HG03039 (cell line): ENCODE measurements around the gene DAB1.

Source experiments
- ATAC-seq: cut with Tn5 transposase; IDR thresholded peaks from one replicate; pipeline ENCODE4 v1.9.1; 2021; ENCODE audit warnings: mild to moderate bottlenecking, moderate library complexity; ENCODE audit not compliant: unreplicated experiment

DAB1 gene

GRCh38 chr1:57418971-57419370 lies 4.9 kb downstream of the DAB1 start:
- no peak for ATAC-seq

DNA sequence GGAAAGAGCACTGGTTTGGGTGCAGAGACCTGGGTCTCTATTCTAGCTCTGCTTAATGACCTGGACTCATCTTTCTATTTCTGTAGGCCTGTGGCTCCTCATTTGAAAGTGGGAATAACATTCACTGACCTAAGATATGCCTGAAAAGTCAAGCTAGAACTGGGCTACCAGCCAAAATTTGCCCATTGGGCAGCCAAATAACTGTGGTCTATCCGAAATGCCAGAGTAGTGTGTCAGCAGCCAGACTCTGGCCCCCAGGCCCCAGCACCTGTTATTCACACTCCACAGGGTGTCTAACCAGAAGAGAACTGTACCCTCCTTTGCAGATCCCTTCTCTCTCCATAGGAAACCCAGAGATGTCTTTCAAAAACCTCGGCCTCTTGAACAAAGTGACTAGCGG lies 12.6 kb downstream of the DAB1 start:
- no peak for ATAC-seq

GRCh38 chr1:57410508-57410907 lies 13.4 kb downstream of the DAB1 start:
- no peak for ATAC-seq

GRCh38 chr1:57407928-57408327 lies 15.9 kb downstream of the DAB1 start:
- ATAC-seq: no peak

GRCh38 chr1:57406428-57406970 lies 17.4 kb downstream of the DAB1 start:
- ATAC-seq: no peak

DNA sequence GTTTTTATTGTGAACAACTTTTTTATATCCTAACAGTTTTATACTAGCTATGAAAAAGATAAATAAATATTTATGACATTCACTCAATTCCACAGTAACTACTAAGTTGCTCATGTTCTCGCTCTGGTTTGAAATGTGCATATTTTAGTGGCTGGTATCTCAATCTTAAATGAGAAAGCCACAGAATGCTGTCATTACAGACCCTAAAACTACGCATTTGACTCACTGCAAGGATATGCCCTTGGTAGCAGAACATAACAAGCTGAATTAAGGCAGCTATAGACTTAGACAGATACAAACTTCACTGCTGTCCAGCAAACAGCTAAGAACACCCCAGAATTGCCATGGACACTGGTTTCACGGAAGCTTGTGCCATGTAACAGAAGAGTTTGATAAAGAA lies 19.0 kb downstream of the DAB1 start:
- ATAC-seq: no peak

- no peak for ATAC-seq
Observed at GRCh38 chr1:57403201-57403600, 20.7 kb downstream of the DAB1 start.

DNA sequence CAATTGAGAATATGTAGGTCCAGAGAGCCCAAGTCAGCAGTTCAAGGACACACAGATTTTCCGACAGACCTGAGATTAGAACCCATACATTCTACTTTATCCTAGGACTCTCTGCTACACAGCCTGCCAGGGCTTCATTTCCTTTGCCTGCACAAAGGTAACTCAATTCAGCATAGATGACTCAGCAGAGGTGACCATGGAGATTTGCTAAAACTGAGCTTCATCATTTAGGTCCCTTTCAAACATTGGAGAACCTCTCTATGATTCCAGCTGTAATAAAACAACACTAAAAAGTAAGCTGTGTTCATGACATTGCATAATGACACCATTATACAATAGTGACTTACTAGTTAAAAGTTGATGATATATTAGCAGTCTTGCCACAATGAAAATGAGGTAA lies 22.2 kb downstream of the DAB1 start:
- ATAC-seq: no peak

DNA sequence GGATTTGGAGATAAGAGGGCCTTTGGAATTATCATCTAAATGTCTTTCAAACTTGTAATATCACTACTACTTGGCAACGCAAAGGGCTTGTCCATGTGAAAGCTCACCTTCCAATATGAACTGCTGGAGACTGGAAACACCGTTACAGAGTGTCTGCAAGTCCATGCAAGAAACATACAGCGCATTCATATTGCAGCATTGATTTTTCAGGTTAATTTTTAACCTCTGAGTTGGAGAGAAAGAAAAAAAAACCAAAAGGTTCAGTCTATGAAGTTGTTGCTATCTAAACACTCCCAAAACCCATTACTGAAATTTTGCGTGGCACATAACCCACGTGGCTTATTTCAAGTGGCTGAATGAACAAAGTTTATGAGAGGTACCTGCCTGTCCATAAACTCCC lies 23.8 kb downstream of the DAB1 start:
- no peak for ATAC-seq

DNA sequence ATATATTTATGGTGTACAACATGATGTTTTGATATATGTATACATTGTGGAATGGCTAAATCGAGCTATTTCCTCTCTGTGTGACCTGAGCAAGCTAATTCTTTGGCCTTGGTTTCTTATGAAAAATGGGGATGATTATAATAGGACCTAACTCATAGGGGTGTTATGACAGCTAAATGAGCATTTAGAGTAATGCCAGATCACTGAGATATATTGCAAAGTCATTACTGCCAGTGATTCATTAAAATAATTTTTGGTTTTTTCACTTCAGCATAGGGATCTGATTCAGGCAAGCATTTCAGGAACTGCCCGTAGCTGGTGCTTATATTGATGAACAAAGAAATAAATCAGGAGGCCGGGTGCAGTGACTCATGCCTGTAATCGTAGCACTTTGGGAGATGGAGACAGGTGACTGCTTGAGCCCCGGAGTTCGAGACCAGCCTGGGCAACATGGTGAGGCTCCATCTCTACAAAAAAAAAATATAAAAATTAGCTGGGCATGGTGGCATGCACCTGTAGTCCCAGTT lies 30.7 kb downstream of the DAB1 start:
- ATAC-seq: no peak

DNA sequence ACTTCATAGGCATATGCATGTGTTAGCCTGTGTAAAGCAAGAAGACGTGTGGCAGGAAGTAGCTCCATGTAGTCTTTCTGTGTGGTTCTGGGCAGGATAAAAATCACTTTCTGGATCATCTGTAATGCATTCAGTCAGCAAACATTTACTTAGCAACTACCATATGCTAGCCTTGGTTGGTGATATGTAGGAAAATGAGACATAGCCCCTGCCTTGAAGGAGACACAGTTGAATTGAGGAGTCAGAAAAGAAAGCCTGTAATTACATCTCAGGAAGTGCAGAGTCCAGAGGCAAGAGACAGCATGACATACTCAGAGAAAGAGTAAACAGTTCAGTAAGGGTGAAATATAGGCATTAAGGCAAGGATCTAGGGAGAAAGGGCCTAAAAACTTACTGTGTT lies 38.5 kb downstream of the DAB1 start:
- no peak for ATAC-seq

DNA sequence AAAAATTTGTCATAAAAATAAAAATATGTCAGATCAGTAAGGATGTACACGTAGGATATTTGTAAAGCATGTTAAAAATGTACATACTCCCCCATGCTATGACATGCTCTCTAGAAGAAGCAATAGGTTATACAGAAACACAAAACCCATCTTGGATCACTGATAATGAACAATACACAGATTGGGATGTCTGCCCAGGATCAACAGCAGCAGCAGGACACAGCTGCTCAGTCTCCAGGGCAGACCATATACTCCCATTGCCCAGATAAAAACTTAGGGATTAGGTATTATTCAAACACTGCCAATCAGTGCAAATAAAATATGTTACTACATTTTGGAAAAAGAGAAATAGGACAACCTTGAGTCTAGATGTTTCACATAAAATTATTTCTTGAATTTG lies 39.0 kb downstream of the DAB1 start:
- ATAC-seq: no peak

GRCh38 chr1:57384284-57384683 lies 39.6 kb downstream of the DAB1 start:
- no peak for ATAC-seq

DNA sequence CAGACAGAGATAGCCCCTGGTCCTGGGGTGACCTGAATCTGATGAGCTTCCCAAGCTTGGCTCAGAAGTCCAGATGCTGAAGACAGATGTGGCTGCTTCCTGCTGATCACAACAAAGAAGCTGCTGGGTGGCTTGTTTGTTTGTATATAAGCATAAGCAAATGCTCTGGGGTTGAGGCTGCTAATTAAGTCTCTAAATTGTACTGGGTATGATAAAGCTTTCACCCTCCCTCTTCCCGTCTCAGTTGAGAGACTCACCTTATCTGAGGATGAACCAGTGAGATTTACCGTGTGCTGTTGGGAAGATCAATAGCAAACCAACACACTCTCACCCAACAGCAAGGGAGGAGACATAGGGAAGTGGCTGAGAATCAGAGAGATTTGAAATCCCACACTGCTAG lies 42.0 kb downstream of the DAB1 start:
- ATAC-seq: no peak

GRCh38 chr1:57381426-57381825 lies 42.4 kb downstream of the DAB1 start:
- no peak for ATAC-seq

DNA sequence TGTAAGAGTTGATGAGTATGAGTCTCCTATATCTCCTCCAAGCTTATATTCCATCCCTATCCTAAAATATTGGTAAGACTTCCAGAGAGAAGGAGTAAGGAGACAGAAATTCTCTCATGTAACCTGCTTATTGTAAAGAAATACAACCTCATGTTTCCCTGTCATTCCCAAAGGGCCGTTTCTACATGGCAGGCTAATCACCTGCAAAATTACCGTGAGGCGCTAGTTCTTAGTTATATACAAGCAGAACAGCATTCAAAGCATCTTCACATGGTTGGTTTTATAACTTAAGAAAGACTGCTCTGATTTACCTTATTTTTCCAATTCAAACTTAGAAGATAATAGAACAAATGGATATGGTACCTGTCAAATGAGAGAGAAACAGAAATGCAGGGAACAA lies 42.9 kb downstream of the DAB1 start:
- no peak for ATAC-seq

- no peak for ATAC-seq
Observed at GRCh38 chr1:57378534-57378933, 45.3 kb downstream of the DAB1 start.

DNA sequence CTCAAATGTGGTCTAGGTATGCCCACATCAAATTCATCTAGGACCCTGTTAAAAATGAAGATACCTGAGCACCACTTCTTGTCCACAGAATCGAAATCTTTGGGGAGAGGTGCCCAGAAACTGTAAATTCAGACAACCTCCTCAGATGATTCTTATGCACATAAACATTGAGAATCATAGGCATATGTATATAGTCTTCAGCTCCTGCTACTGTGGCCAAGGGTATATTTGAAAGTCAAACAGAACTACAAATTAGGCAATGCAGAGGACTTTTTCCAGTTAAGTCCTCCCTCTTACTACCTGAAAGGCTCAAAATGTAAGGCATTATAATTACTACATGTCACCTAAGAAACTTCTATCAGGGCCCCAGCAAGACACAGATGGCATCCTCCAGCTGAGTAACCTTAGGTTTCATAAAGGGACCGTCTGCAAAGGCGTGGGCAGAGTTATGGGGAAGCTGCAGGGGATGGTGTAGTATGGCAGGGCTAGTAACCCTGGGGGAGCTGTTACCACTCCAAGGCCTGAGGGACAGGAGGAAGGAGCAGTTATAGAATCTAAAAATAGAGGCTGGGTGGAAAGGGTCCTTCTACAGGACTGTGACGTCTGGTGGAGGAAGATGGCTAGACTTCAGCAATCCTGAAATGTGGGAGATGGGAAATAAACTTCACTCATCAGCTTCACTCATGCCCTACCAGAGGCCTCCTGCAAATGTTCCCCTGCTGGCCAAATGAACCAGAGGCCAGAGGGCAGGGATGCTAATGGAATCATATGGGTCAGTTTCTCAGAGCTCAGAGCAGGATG lies 46.3 kb downstream of the DAB1 start:
- ATAC-seq: no peak

GRCh38 chr1:57376041-57376440 lies 47.8 kb downstream of the DAB1 start:
- no peak for ATAC-seq

DNA sequence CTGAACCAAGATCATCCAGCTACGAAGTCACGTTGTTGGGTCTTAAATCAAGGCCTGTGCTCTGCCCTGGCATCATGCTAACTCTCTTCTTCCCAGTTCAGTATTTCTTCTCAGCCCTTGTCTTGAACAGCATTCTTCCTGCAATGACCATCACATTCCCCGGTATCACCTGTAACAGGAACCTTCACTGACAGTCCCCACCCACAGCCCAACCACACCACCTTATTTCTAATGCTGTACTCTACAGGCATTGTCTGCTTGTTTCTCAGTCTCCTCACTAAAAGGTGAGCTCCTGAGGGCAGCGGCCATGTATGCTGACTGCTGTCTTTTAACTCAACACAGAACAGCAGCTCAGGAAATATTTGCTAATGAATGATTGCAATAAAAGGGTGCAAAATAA lies 54.0 kb downstream of the DAB1 start:
- ATAC-seq: no peak

GRCh38 chr1:57367945-57368344 lies 55.9 kb downstream of the DAB1 start:
- no peak for ATAC-seq

- ATAC-seq: no peak
Observed at GRCh38 chr1:57363643-57364042, 60.2 kb downstream of the DAB1 start.

DNA sequence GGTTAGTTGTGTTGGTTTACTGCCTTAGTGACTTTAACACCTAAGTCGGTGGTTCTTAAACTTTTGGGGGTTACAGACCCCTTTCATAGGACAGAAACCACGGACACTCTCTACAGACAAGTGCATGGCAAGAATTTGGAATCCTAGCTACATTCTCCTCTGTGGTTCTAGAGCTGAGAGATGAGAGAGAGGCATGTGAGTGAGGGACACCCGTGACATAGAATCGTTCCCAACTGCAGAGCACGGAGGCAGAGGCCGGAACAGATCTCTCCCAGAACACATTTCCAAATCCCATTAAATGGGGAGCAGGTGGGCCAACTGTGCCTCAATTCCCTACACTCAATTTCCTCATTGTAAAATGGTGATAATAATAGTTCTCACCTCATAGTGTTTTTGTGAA lies 60.7 kb downstream of the DAB1 start:
- no peak for ATAC-seq
